Hepatocyte (in vitro differentiated cells): ENCODE data around the gene CSNK1G1. TPM values are rescaled to one million over a fixed set of nuclear protein-coding genes. Genes with fewer than 3 reads are reported as not detected.

Experiments
- DNase-seq: peaks from one replicate; pipeline ENCODE4 v3.0.0-alpha.2; 2016; ENCODE audit warnings: low spot score
- H2AFZ ChIP-seq: fragments of 200-600 bp; sonication (generic); 2 replicates; pipeline ENCODE4 v1.6.0; 2016; ENCODE audit warnings: antibody characterized with exemption, mild to moderate bottlenecking
- H3K27ac ChIP-seq: fragments of 200-600 bp; sonication (generic); 2 replicates; pipeline ENCODE4 v1.5.1; 2016; ENCODE audit warnings: mild to moderate bottlenecking
- H3K27me3 ChIP-seq: fragments of 200-600 bp; sonication (generic); 2 replicates; pipeline ENCODE4 v1.6.1; 2016
- H3K36me3 ChIP-seq: fragments of 200-600 bp; sonication (generic); replicated peaks from 2 replicates; pipeline ENCODE4 v1.5.1; 2016; ENCODE audit warnings: low read depth; ENCODE audit not compliant: insufficient read depth
- H3K4me1 ChIP-seq: fragments of 200-600 bp; sonication (generic); 2 replicates; pipeline ENCODE4 v1.5.1; 2016; ENCODE audit warnings: mild to moderate bottlenecking, moderate library complexity; ENCODE audit not compliant: insufficient read depth
- H3K4me2 ChIP-seq: fragments of 200-600 bp; sonication (generic); 2 replicates; pipeline ENCODE4 v1.6.0; 2016
- H3K4me3 ChIP-seq: fragments of 200-600 bp; sonication (generic); 2 replicates; pipeline ENCODE4 v1.5.1; 2016; ENCODE audit warnings: mild to moderate bottlenecking
- H3K79me2 ChIP-seq: fragments of 200-600 bp; sonication (generic); 2 replicates; pipeline ENCODE4 v1.6.0; 2017; ENCODE audit warnings: mild to moderate bottlenecking
- H3K9me2 ChIP-seq: fragments of 200-600 bp; sonication (generic); replicated peaks from 2 replicates; pipeline ENCODE4 v1.6.0; 2017; ENCODE audit warnings: mild to moderate bottlenecking; ENCODE audit not compliant: insufficient read depth
- H3K9me3 ChIP-seq: fragments of 200-600 bp; sonication (generic); 2 replicates; pipeline ENCODE4 v1.5.1; 2016; ENCODE audit warnings: low read depth, mild to moderate bottlenecking
- H4K20me1 ChIP-seq: fragments of 200-600 bp; sonication (generic); 2 replicates; pipeline ENCODE4 v1.6.0; 2016; ENCODE audit warnings: mild to moderate bottlenecking; ENCODE audit not compliant: insufficient read depth, poor library complexity, severe bottlenecking
- EZH2 ChIP-seq: fragments of 200-600 bp; sonication (generic); IDR thresholded peaks from 2 replicates; pipeline ENCODE4 v1.6.1; 2016; ENCODE audit warnings: antibody characterized with exemption, mild to moderate bottlenecking, borderline replicate concordance
- EZH2phosphoT487 ChIP-seq: fragments of 200-600 bp; sonication (generic); IDR thresholded peaks from one replicate; pipeline ENCODE4 v1.6.1; 2018; ENCODE audit warnings: antibody characterized with exemption, mild to moderate bottlenecking, low read depth, moderate library complexity; ENCODE audit not compliant: unreplicated experiment, severe bottlenecking
- WGBS: methylation state at CpG from one replicate; pipeline ENCODE4 v1.1.6; 2016; ENCODE audit warnings: low lambda C conversion rate; ENCODE audit errors: missing lambda C conversion rate; 5-methylcytosine and 5-hydroxymethylcytosine counted together
- polyA plus RNA-seq: library from polyadenylated mRNA; unstranded; fragments of >200 nt; fragmentation: Nextera tagmentation; extraction: Ambion mirVana; gene quantifications from 2 replicates; pipeline ENCODE4 v1.2.1, GENCODE V29; 2016
- total RNA-seq: library from RNA; depleted of rRNA; stranded (reverse); fragments of >200 nt; gene quantifications from 2 replicates; pipeline ENCODE4 v1.2.3, GENCODE V29; 2014
- TF ChIP-seq, protein P1 (sequence below): fragments of 200-600 bp; sonication (generic); IDR thresholded peaks from 2 replicates; pipeline ENCODE4 v1.5.1; 2016; ENCODE audit warnings: antibody characterized with exemption, mild to moderate bottlenecking; ENCODE audit not compliant: poor library complexity

CSNK1G1 gene
- total and polyA plus RNA-seq, 2 experiments from 2014 or later = 7.7 to 18.1 TPM

GRCh38 chr15:64343222-64343621 lies 12.8 kb downstream of the CSNK1G1 start:
- DNase-seq = no peak
- Histone ChIP-seq H3K9me2 (no peaks in the 10 kb centered on the region), H3K4me2 (no peak overlapping the region), H3K9me3 (no peaks in the 10 kb centered on the region), H4K20me1 (no peaks in the 10 kb centered on the region), H3K79me2 (peaks cover 77% of the 10 kb centered on the region), H3K27me3 (no peaks in the 10 kb centered on the region), H3K36me3 (no peaks in the 10 kb centered on the region), H2AFZ (no peak overlapping the region), H3K4me1 (peaks cover 3% of the 10 kb centered on the region), H3K27ac (no peak overlapping the region), H3K4me3 (no peak overlapping the region)
- TF ChIP-seq EZH2 (no peak), EZH2phosphoT487 (no peak)
- TF ChIP-seq, protein P1, sequence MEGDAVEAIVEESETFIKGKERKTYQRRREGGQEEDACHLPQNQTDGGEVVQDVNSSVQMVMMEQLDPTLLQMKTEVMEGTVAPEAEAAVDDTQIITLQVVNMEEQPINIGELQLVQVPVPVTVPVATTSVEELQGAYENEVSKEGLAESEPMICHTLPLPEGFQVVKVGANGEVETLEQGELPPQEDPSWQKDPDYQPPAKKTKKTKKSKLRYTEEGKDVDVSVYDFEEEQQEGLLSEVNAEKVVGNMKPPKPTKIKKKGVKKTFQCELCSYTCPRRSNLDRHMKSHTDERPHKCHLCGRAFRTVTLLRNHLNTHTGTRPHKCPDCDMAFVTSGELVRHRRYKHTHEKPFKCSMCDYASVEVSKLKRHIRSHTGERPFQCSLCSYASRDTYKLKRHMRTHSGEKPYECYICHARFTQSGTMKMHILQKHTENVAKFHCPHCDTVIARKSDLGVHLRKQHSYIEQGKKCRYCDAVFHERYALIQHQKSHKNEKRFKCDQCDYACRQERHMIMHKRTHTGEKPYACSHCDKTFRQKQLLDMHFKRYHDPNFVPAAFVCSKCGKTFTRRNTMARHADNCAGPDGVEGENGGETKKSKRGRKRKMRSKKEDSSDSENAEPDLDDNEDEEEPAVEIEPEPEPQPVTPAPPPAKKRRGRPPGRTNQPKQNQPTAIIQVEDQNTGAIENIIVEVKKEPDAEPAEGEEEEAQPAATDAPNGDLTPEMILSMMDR = no peak

GRCh38 chr15:64341961-64342360 lies 14.0 kb downstream of the CSNK1G1 start:
- no peak overlapping the region for H3K4me3 ChIP-seq
- no peaks in the 10 kb centered on the region for H3K9me2 ChIP-seq
- no peaks in the 10 kb centered on the region for H3K27me3 ChIP-seq
- 77% methylated on average over 4 of the region's 4 CpGs for WGBS
- H4K20me1 ChIP-seq = no peaks in the 10 kb centered on the region
- H3K79me2 ChIP-seq = peaks cover 74% of the 10 kb centered on the region
- TF ChIP-seq EZH2 = no peak
- no peak for TF ChIP-seq EZH2phosphoT487
- TF ChIP-seq, protein P1 = no peak
- no peak overlapping the region for H2AFZ ChIP-seq
- H3K27ac ChIP-seq = no peak overlapping the region
- no peak for DNase-seq
- H3K4me1 ChIP-seq = peaks cover 3% of the 10 kb centered on the region
- no peaks in the 10 kb centered on the region for H3K36me3 ChIP-seq
- H3K4me2 ChIP-seq = no peak overlapping the region
- H3K9me3 ChIP-seq = no peaks in the 10 kb centered on the region

- no peaks in the 10 kb centered on the region for H4K20me1 ChIP-seq
- 100% methylated on average over 1 of the region's 1 CpG for WGBS
- H3K4me2 ChIP-seq = no peak overlapping the region
- no peaks in the 10 kb centered on the region for H3K36me3 ChIP-seq
- no peaks in the 10 kb centered on the region for H3K9me3 ChIP-seq
- no peak overlapping the region for H3K27ac ChIP-seq
- no peaks in the 10 kb centered on the region for H3K27me3 ChIP-seq
- no peak for DNase-seq
- H3K9me2 ChIP-seq = no peaks in the 10 kb centered on the region
- H3K4me3 ChIP-seq = no peak overlapping the region
- TF ChIP-seq EZH2phosphoT487 = no peak
- TF ChIP-seq EZH2 = no peak
- TF ChIP-seq, protein P1 = no peak
- H3K79me2 ChIP-seq = peaks cover 62% of the 10 kb centered on the region
- no peak overlapping the region for H2AFZ ChIP-seq
- peaks cover 3% of the 10 kb centered on the region for H3K4me1 ChIP-seq
Observed at GRCh38 chr15:64340355-64340754, 15.6 kb downstream of the CSNK1G1 start.

GRCh38 chr15:64337761-64338160 lies 18.2 kb downstream of the CSNK1G1 start:
- Histone ChIP-seq H3K27me3 (no peaks in the 10 kb centered on the region), H2AFZ (no peak overlapping the region), H3K4me2 (no peak overlapping the region), H3K9me2 (no peaks in the 10 kb centered on the region), H3K9me3 (no peaks in the 10 kb centered on the region), H3K4me3 (no peak overlapping the region), H3K27ac (no peak overlapping the region), H3K36me3 (no peaks in the 10 kb centered on the region), H3K79me2 (peaks cover 46% of the 10 kb centered on the region), H3K4me1 (no peaks in the 10 kb centered on the region), H4K20me1 (no peaks in the 10 kb centered on the region)
- WGBS = 81% methylated on average over 2 of the region's 2 CpGs
- DNase-seq = no peak
- TF ChIP-seq EZH2 (no peak), EZH2phosphoT487 (no peak)
- TF ChIP-seq, protein P1 = no peak
